Endothelial cell of umbilical vein (primary cell): ENCODE results near the gene CARD19.

Source experiments
- CTCF ChIP-seq, 2 donors: IDR thresholded peaks; 1 replicate in 1 of 2; 2 replicates in 1 of 2; pipeline ENCODE4 v1.5.1; 2011; ENCODE audit warnings: low read length in 2 of 2, mild to moderate bottlenecking in 2 of 2, moderate library complexity in 2 of 2, control low read depth in 1 of 2, inconsistent platforms in 1 of 2, low read depth in 1 of 2; ENCODE audit not compliant: insufficient read depth in 1 of 2; ENCODE audit errors: extremely low read depth in 1 of 2
- EZH2 ChIP-seq: IDR thresholded peaks from 2 replicates; pipeline ENCODE4 v1.6.1; 2012; ENCODE audit warnings: borderline replicate concordance, low read depth, mild to moderate bottlenecking, moderate library complexity, low read length, inconsistent platforms; ENCODE audit not compliant: severe bottlenecking
- POLR2AphosphoS5 ChIP-seq: IDR thresholded peaks from 2 replicates; pipeline ENCODE4 v1.6.1; 2012; ENCODE audit warnings: low read depth, mild to moderate bottlenecking, control low read depth, low read length, moderate library complexity; ENCODE audit not compliant: insufficient read depth

DNA sequence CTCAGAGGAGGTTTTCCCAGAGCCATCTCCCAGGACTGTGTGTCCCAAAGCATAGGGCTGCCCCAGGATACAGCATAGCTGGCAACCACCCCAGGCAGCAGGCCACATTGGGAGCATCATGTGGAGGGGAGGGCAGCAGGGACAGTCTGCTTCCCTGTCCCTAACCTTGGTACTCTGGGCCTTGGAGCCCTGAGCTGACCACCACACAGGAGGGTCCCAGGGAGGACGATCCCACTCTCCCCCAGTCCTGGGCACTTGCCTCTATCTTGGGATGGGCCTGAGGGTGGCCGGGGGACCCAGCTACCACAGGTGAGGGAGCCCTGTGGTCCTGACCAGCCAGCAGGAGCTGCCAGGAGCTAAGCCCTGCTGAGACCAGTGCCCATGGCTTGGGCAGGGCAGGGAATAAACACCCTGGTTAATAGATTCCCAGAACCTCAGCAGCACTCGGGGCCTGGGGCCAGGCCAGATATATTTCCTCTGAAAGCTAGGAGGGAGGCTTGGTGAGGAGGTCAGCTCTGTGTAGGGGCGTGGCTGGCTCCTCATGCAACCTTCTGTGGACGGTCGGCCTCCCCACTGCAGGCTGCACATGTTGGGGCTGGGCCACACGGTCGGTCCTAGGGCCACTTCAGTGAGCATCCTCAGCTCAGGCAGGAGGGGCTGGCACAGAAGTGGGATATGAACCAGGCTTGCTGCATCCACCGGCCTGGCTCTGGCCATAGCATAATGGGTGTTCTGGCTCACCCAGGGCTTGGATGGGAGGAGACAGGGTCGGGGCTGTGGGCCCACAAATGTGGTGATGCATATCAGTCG, 33.9 kb downstream of the CARD19 start:
- TF ChIP-seq POLR2AphosphoS5, result no peak
- TF ChIP-seq CTCF (IDR thresholded peaks at IDR 0.05; ENCODE audit: extremely low read depth in 1 of 2, insufficient read depth in 1 of 2, low read depth in 1 of 2, low read length in 2 of 2), result no peak
- no peak for TF ChIP-seq EZH2
